Measurements from ENCODE around the gene GDF7. TPM values are rescaled to one million over a fixed set of nuclear protein-coding genes. Genes with fewer than 3 reads are reported as not detected.

GDF7 gene
- total RNA-seq (1 to 10 TPM; 1.1 to 1.7 TPM), polyA plus RNA-seq (ENCODE audit: insufficient read length in 2 of 2) (1 to 10 TPM in 1 of 2 donors, under 1 TPM in 1; 0.74 to 1.4 TPM)
- long read RNA-seq, donor 1: 0 reads
- long read RNA-seq, donor 2: 0 reads
- long read RNA-seq, donor 3: 0 reads
- long read RNA-seq, donor 4: 0 reads

- Histone ChIP-seq H3K27ac (ENCODE audit: low read depth, low read length) (no peak within 1 kb of the TSS), H3K9me3 (ENCODE audit: control insufficient read depth, insufficient read depth, low read length) (no peaks in the 10 kb centered on the region), H3K36me3 (ENCODE audit: control insufficient read depth, insufficient read depth, low read length) (no peaks in the 10 kb centered on the region), H3K4me1 (ENCODE audit: control insufficient read depth, insufficient read depth, low read length) (peaks cover 54% of the 10 kb centered on the region), H3K27me3 (ENCODE audit: control insufficient read depth, insufficient read depth, low read length) (peaks cover 95% of the 10 kb centered on the region), H3K4me3 (ENCODE audit: low read depth, low read length) (peak within 1 kb of the TSS; percentile 31)
- peak in 2 of 6 donors; percentile 22 to 41 for DNase-seq (ENCODE audit: low read depth in 4 of 6, low spot score in 6 of 6)
- WGBS (ENCODE audit: insufficient coverage): under 1% methylated on average over 68 of the region's 86 CpGs
Measured at GRCh38 chr2:20666304-20667150, at the start of gene GDF7. Gene GDF7 (plus strand): TSS chr2:20667144. CDS start chr2:20667240, 96 bp downstream.

- no peaks in the 10 kb centered on the region for H3K27me3 ChIP-seq (ENCODE audit: control insufficient read depth, insufficient read depth, low read length)
- H3K27ac ChIP-seq (ENCODE audit: low read depth, low read length): peak overlapping the region; percentile 95
- H3K9me3 ChIP-seq (ENCODE audit: control insufficient read depth, insufficient read depth, low read length): no peaks in the 10 kb centered on the region
- peaks cover 82% of the 10 kb centered on the region for H3K4me1 ChIP-seq (ENCODE audit: control insufficient read depth, insufficient read depth, low read length)
- 37% methylated on average over 14 of the region's 14 CpGs for WGBS (ENCODE audit: insufficient coverage)
- peaks cover 58% of the 10 kb centered on the region for H3K36me3 ChIP-seq (ENCODE audit: control insufficient read depth, insufficient read depth, low read length)
- peak in 5 of 6 donors; percentile 66 to 95 (median 77) for DNase-seq (ENCODE audit: low read depth in 4 of 6, low spot score in 6 of 6)
- no peak overlapping the region for H3K4me3 ChIP-seq (ENCODE audit: low read depth, low read length)
Measured at GRCh38 chr2:20617892-20618467, 49.0 kb upstream of the GDF7 start.

GRCh38 chr2:20618468-20618885 is 48.5 kb upstream of the GDF7 start:
- peaks cover 81% of the 10 kb centered on the region for H3K4me1 ChIP-seq (ENCODE audit: control insufficient read depth, insufficient read depth, low read length)
- H3K36me3 ChIP-seq (ENCODE audit: control insufficient read depth, insufficient read depth, low read length): peaks cover 63% of the 10 kb centered on the region
- no peaks in the 10 kb centered on the region for H3K9me3 ChIP-seq (ENCODE audit: control insufficient read depth, insufficient read depth, low read length)
- H3K27ac ChIP-seq (ENCODE audit: low read depth, low read length): peak overlapping the region; percentile 95
- H3K4me3 ChIP-seq (ENCODE audit: low read depth, low read length): no peak overlapping the region
- 80% methylated on average over 4 of the region's 10 CpGs for WGBS (ENCODE audit: insufficient coverage)
- DNase-seq (ENCODE audit: low read depth in 4 of 6, low spot score in 6 of 6): no peak
- no peaks in the 10 kb centered on the region for H3K27me3 ChIP-seq (ENCODE audit: control insufficient read depth, insufficient read depth, low read length)

GRCh38 chr2:20618886-20619521 is 47.9 kb upstream of the GDF7 start:
- H3K9me3 ChIP-seq (ENCODE audit: control insufficient read depth, insufficient read depth, low read length): no peaks in the 10 kb centered on the region
- peaks cover 77% of the 10 kb centered on the region for H3K4me1 ChIP-seq (ENCODE audit: control insufficient read depth, insufficient read depth, low read length)
- H3K27me3 ChIP-seq (ENCODE audit: control insufficient read depth, insufficient read depth, low read length): no peaks in the 10 kb centered on the region
- peaks cover 68% of the 10 kb centered on the region for H3K36me3 ChIP-seq (ENCODE audit: control insufficient read depth, insufficient read depth, low read length)
- WGBS (ENCODE audit: insufficient coverage): 93% methylated on average over 15 of the region's 15 CpGs
- no peak for DNase-seq (ENCODE audit: low read depth in 4 of 6, low spot score in 6 of 6)
- peak overlapping the region; percentile 95 for H3K27ac ChIP-seq (ENCODE audit: low read depth, low read length)
- no peak overlapping the region for H3K4me3 ChIP-seq (ENCODE audit: low read depth, low read length)

DNA sequence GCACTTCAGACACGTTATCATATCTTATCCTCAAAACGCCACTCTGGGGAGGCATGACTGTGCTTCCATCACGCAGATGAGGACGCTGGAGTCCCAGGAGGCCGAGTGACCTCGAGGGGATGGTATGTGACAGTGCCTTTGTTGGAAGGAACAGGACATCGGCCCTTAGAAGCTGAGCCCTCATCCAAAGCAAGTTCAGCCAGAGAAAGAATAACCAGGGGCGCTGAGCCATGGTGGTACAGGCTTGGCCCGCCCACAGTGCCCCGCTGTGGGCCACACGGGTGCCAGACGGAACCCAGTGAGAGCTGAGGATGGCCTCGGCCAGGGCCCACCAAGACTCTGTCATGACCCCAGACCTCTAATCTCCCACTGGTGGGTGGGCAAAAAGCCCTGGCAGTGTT is 47.3 kb upstream of the GDF7 start:
- Histone ChIP-seq H3K27ac (ENCODE audit: low read depth, low read length) (peak overlapping the region; percentile 47), H3K27me3 (ENCODE audit: control insufficient read depth, insufficient read depth, low read length) (no peaks in the 10 kb centered on the region), H3K4me1 (ENCODE audit: control insufficient read depth, insufficient read depth, low read length) (peaks cover 70% of the 10 kb centered on the region), H3K4me3 (ENCODE audit: low read depth, low read length) (no peak overlapping the region), H3K9me3 (ENCODE audit: control insufficient read depth, insufficient read depth, low read length) (no peaks in the 10 kb centered on the region), H3K36me3 (ENCODE audit: control insufficient read depth, insufficient read depth, low read length) (peaks cover 74% of the 10 kb centered on the region)
- WGBS (ENCODE audit: insufficient coverage): 89% methylated on average over 12 of the region's 13 CpGs
- no peak for DNase-seq (ENCODE audit: low read depth in 4 of 6, low spot score in 6 of 6)

- DNase-seq (ENCODE audit: low read depth in 4 of 6, low spot score in 6 of 6): no peak
- no peak overlapping the region for H3K27ac ChIP-seq (ENCODE audit: low read depth, low read length)
- H3K4me1 ChIP-seq (ENCODE audit: control insufficient read depth, insufficient read depth, low read length): peaks cover 70% of the 10 kb centered on the region
- no peaks in the 10 kb centered on the region for H3K27me3 ChIP-seq (ENCODE audit: control insufficient read depth, insufficient read depth, low read length)
- peaks cover 81% of the 10 kb centered on the region for H3K36me3 ChIP-seq (ENCODE audit: control insufficient read depth, insufficient read depth, low read length)
- no peak overlapping the region for H3K4me3 ChIP-seq (ENCODE audit: low read depth, low read length)
- 94% methylated on average over 7 of the region's 8 CpGs for WGBS (ENCODE audit: insufficient coverage)
- H3K9me3 ChIP-seq (ENCODE audit: control insufficient read depth, insufficient read depth, low read length): no peaks in the 10 kb centered on the region
Measured at GRCh38 chr2:20620271-20620681, 46.7 kb upstream of the GDF7 start.

- WGBS (ENCODE audit: insufficient coverage): 100% methylated on average over 4 of the region's 4 CpGs
- no peak for DNase-seq (ENCODE audit: low read depth in 4 of 6, low spot score in 6 of 6)
- H3K27me3 ChIP-seq (ENCODE audit: control insufficient read depth, insufficient read depth, low read length): no peaks in the 10 kb centered on the region
- peaks cover 69% of the 10 kb centered on the region for H3K4me1 ChIP-seq (ENCODE audit: control insufficient read depth, insufficient read depth, low read length)
- H3K36me3 ChIP-seq (ENCODE audit: control insufficient read depth, insufficient read depth, low read length): peaks cover 83% of the 10 kb centered on the region
- H3K4me3 ChIP-seq (ENCODE audit: low read depth, low read length): no peak overlapping the region
- no peaks in the 10 kb centered on the region for H3K9me3 ChIP-seq (ENCODE audit: control insufficient read depth, insufficient read depth, low read length)
- H3K27ac ChIP-seq (ENCODE audit: low read depth, low read length): no peak overlapping the region
Measured at GRCh38 chr2:20620696-20621365, 46.1 kb upstream of the GDF7 start.

DNA sequence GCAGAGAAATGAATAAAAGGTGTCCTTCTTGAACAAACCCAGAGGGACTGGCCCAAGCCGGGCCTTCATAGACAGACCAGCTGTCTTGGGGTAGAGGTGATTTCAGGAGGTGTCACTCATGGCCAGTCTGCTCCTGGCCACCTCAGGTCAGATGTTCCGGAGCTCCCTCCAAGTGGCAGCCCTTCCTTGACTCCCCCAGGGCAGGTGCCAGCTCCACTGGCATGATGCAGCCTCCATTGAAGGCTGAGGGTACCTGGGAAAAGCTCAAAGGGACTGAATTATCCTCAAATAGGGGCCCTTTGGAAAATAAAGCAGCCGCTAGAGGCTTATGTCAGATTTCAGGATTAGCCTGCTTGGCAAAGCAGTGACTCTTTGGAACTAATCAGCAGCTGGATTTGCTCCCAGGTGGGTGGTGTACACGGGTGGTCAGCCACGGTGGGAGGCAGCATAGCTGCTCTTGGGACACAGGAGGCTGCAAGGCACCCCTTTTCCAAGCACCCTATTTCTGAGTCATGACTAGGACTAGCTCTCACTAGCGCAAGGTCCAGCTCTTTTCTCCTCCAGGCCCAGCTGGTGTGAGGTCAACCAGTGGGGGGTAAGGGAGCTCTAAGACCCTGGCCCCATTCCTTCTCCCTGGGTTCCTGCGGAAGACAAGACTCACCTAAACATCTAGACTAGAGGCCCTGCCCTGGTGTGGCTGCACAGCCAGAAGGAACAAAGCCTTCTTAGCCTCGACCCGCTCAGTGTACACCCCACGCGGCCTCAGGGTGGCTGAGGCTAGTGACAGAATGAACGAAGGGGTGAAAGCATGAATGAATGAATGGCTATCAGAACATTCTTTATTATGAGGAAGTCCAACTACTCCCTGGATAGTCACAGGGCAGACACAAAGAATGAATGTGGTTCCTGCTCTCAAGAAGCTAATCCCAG is 45.3 kb upstream of the GDF7 start:
- WGBS (ENCODE audit: insufficient coverage): 91% methylated on average over 4 of the region's 12 CpGs
- Histone ChIP-seq H3K27me3 (ENCODE audit: control insufficient read depth, insufficient read depth, low read length) (no peaks in the 10 kb centered on the region), H3K27ac (ENCODE audit: low read depth, low read length) (no peak overlapping the region), H3K4me3 (ENCODE audit: low read depth, low read length) (no peak overlapping the region), H3K4me1 (ENCODE audit: control insufficient read depth, insufficient read depth, low read length) (peaks cover 69% of the 10 kb centered on the region), H3K36me3 (ENCODE audit: control insufficient read depth, insufficient read depth, low read length) (peaks cover 89% of the 10 kb centered on the region), H3K9me3 (ENCODE audit: control insufficient read depth, insufficient read depth, low read length) (no peaks in the 10 kb centered on the region)
- DNase-seq (ENCODE audit: low read depth in 4 of 6, low spot score in 6 of 6): no peak
